ENCODE results near the gene MIAT. TPM values are rescaled to one million over a fixed set of nuclear protein-coding genes. Genes with fewer than 3 reads are reported as not detected.
A peak's percentile ranks its signal among the peaks of the same experiment; 100 is the strongest.

The MIAT gene
- total and polyA plus RNA-seq, 2 of the 4 experiments (the other 2 are of a cell fraction), result 0.54 to 0.65 TPM

DNA sequence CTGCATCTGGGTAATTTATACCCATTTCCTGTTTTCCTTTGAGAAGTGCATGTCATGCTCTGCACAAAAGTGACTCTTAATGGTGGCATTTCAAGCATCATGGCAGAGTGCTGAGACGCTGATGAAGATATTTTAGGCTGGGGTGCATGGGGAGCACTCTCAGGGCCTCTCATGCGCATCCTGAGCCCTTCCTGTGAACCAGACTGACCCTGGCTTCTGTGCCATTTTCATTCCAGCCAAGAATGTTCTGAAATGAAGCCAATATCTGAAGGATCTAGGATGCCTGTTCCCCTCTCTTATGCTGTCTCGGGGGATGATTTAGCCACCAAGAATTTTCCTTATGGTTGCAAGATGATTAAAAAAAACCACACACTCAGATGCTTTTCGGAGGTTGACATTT, 61.5 kb downstream of the MIAT start (continued):
- no peak for TF ChIP-seq SMC3 (IDR thresholded peaks at IDR 0.05; ENCODE audit: low read depth, low read length)

DNA sequence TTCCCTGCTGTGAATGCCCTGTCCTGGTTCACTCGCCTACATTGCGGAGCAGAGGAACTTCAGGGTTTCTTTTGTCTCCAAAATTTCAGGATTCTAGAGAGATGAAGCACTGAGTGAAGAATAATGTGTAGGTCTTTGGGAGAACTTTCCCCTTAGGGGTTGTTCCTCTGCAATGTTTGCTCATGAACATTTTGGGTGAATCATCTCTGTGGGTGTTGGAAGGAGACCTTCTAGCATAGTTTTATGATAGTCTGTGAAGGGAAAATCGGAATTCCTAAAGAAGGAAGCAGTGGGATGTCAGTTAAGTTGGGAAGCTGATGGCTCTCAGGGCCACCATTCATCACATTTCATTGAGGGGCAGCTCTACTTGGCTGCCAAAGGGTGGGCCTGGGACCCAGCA, 64.8 kb downstream of the MIAT start:
- Histone ChIP-seq H3K27me3 (ENCODE audit: control insufficient read depth, insufficient read depth, low read length) (no peaks in the 10 kb centered on the region), H4K5ac (ENCODE audit: low read depth, low read length) (no peak overlapping the region), H3K27ac (ENCODE audit: insufficient read depth, low read length) (no peak overlapping the region), H3K9me1 (ENCODE audit: insufficient read depth, low read length) (peaks cover 14% of the 10 kb centered on the region), H2BK5ac (ENCODE audit: low read depth, low read length, poor library complexity, severe bottlenecking) (no peak overlapping the region), H3K36me3 (ENCODE audit: control insufficient read depth, insufficient read depth, low read length) (0 out of 2 replicates have a peak, but pooled peaks cover 2% of the 10 kb centered on the region), H3K56ac (ENCODE audit: extremely low read depth, insufficient read depth, low read length) (no peak overlapping the region), H3K9ac (ENCODE audit: low read depth, low read length) (no peak overlapping the region), H3K79me1 (ENCODE audit: low read depth in 1 of 2, low read length in 2 of 2) (peaks cover 0 to 3% of the 10 kb centered on the region in 2 experiments; a peak in 1 of 4 replicates), H3K4ac (ENCODE audit: low read depth, low read length) (peak overlapping the region; percentile 75), H3K23ac (ENCODE audit: low read depth, low read length) (no peak overlapping the region), H2BK15ac (ENCODE audit: low read depth, low read length) (0 out of 3 replicates have a peak overlapping the region, but pooled peaks have one; percentile 62), H3K14ac (replicated peaks; ENCODE audit: low read depth, low read length) (peak overlapping the region; percentile 56), H3K4me2 (ENCODE audit: low read depth, low read length) (no peak overlapping the region), H4K20me1 (ENCODE audit: insufficient read depth, low read length) (no peaks in the 10 kb centered on the region; the same call in 1 of the 2 replicates), H2BK120ac (ENCODE audit: low read depth, low read length) (peak overlapping the region; percentile 64), H2AK5ac (ENCODE audit: low read depth, low read length) (peak overlapping the region; percentile 84), H3K4me1 (ENCODE audit: control insufficient read depth, insufficient read depth, low read length) (peaks cover 13% of the 10 kb centered on the region), H3K18ac (ENCODE audit: low read depth, low read length) (no peak overlapping the region), H2AK9ac (replicated peaks; ENCODE audit: low read depth, low read length, poor library complexity) (peak overlapping the region; percentile 79), H2AFZ (replicated peaks; ENCODE audit: low read length, poor library complexity) (no peak overlapping the region), H3K4me3 (ENCODE audit: insufficient read depth, low read depth, low read length) (no peak overlapping the region), H3K9me3 (ENCODE audit: control insufficient read depth, insufficient read depth, low read length) (peaks cover 2% of the 10 kb centered on the region; the same call in 1 of the 2 replicates), H4K8ac (ENCODE audit: low read depth in 2 of 2, low read length in 2 of 2) (peak overlapping the region in 1 of 2 experiments; percentile 29; a peak in 1 of 4 replicates), H4K91ac (ENCODE audit: insufficient read depth, low read depth, low read length) (peak overlapping the region; percentile 32; the same call in 1 of the 2 replicates), H2BK20ac (ENCODE audit: low read depth, low read length) (peak overlapping the region; percentile 68; the same call in 1 of the 2 replicates)
- 100% methylated on average over 2 of the region's 3 CpGs; no CpG with 5 or more reads in 1 of the 2 experiments for whole genome bisulfite sequencing, 2 experiments (ENCODE audit: extremely low coverage in 2 of 2, insufficient read length in 1 of 2)
- TF ChIP-seq CEBPB (IDR thresholded peaks at IDR 0.05; ENCODE audit: low read depth, low read length) (no peak), MAZ (IDR thresholded peaks at IDR 0.05; ENCODE audit: borderline replicate concordance, low read depth, low read length) (no peak), BHLHE40 (IDR thresholded peaks at IDR 0.05; ENCODE audit: low read depth, low read length) (no peak), POLR2A (IDR thresholded peaks at IDR 0.05; ENCODE audit: low read depth, low read length) (no peak), FOS (IDR thresholded peaks at IDR 0.05; ENCODE audit: low read depth, low read length) (0 out of 2 replicates have a peak, but pooled peaks have one; percentile 10)
- TF ChIP-seq, protein P1, sequence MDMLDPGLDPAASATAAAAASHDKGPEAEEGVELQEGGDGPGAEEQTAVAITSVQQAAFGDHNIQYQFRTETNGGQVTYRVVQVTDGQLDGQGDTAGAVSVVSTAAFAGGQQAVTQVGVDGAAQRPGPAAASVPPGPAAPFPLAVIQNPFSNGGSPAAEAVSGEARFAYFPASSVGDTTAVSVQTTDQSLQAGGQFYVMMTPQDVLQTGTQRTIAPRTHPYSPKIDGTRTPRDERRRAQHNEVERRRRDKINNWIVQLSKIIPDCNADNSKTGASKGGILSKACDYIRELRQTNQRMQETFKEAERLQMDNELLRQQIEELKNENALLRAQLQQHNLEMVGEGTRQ (IDR thresholded peaks at IDR 0.05; ENCODE audit: low read depth, low read length), result no peak
- ChIA-PET POLR2A (ENCODE audit: unreplicated experiment) (no interaction called here), CTCF (no interaction called here)
- DNase-seq, result peak; percentile 63
- ATAC-seq (ENCODE audit: low read depth), result peak; percentile 41
- in situ Hi-C loops (cut with MboI; ENCODE audit: low sequenced_read_pairs), result no loop called here
- intact Hi-C loops (cut with micrococcal nuclease), result no loop called here
- dilution Hi-C loops (cut with HindIII; ENCODE audit: low sequenced_read_pairs, unreplicated experiment), result no loop called here
- BruUV-seq (replicated peaks), result no TSS peak

All from IMR-90 (cell line).